DOHH2 (cell line): Measurements from ENCODE around the gene GPC5.
A peak's percentile ranks its signal among the peaks of the same experiment; 100 is the strongest.

Experiments
- H3F3A ChIP-seq: fragments of 200-600 bp; sonication (generic), shearing (Covaris generic); 2 replicates; pipeline ENCODE4 v1.6.0; 2016; ENCODE audit warnings: antibody characterized with exemption, mild to moderate bottlenecking; ENCODE audit not compliant: control insufficient read depth, insufficient read depth
- H3K27ac ChIP-seq: fragments of 200-600 bp; sonication (generic); 2 replicates; pipeline ENCODE4 v1.5.1; 2014; ENCODE audit warnings: low read depth, mild to moderate bottlenecking, low read length, moderate library complexity
- H3K27me3 ChIP-seq: fragments of 200-600 bp; sonication (generic); 2 replicates; pipeline ENCODE4 v1.6.1; 2014; ENCODE audit warnings: mild to moderate bottlenecking, low read length, mixed read lengths; ENCODE audit not compliant: control insufficient read depth
- H3K36me3 ChIP-seq: fragments of 200-600 bp; sonication (generic); 2 replicates; pipeline ENCODE4 v1.6.1; 2014; ENCODE audit warnings: mild to moderate bottlenecking, low read length, moderate library complexity, mixed read lengths; ENCODE audit not compliant: control insufficient read depth
- H3K4me1 ChIP-seq: fragments of 200-600 bp; sonication (generic); 2 replicates; pipeline ENCODE4 v1.6.1; 2014; ENCODE audit warnings: mild to moderate bottlenecking, low read length, mixed read lengths; ENCODE audit not compliant: control insufficient read depth
- H3K4me2 ChIP-seq: fragments of 200-600 bp; sonication (generic); 2 replicates; pipeline ENCODE4 v1.6.0; 2014; ENCODE audit warnings: mild to moderate bottlenecking, low read length, moderate library complexity
- H3K4me3 ChIP-seq: fragments of 200-600 bp; sonication (generic); 2 replicates; pipeline ENCODE4 v1.5.1; 2014; ENCODE audit warnings: mild to moderate bottlenecking, low read length, mixed read lengths
- H3K79me2 ChIP-seq: fragments of 200-600 bp; sonication (generic); 2 replicates; pipeline ENCODE4 v1.6.1; 2014; ENCODE audit warnings: mild to moderate bottlenecking, low read length, mixed read lengths; ENCODE audit not compliant: control insufficient read depth
- H3K9me2 ChIP-seq: fragments of 200-600 bp; sonication (generic); replicated peaks from 2 replicates; pipeline ENCODE4 v1.6.1; 2014; ENCODE audit warnings: mild to moderate bottlenecking, low read length, mixed read lengths; ENCODE audit not compliant: control insufficient read depth
- H3K9me3 ChIP-seq: fragments of 200-600 bp; sonication (generic); 2 replicates; pipeline ENCODE4 v1.6.1; 2014; ENCODE audit warnings: antibody characterized with exemption, low read length, mixed read lengths; ENCODE audit not compliant: control insufficient read depth, insufficient read depth
- H4K20me1 ChIP-seq: fragments of 200-600 bp; sonication (generic); 2 replicates; pipeline ENCODE4 v1.6.0; 2014; ENCODE audit warnings: low read depth, mild to moderate bottlenecking, antibody characterized with exemption, low read length, moderate library complexity; ENCODE audit not compliant: control insufficient read depth, insufficient read depth
- EZH2phosphoT487 ChIP-seq: fragments of 200-600 bp; sonication (generic); IDR thresholded peaks from 2 replicates; pipeline ENCODE4 v1.6.1; 2017; ENCODE audit warnings: borderline replicate concordance, mild to moderate bottlenecking, antibody characterized with exemption, low read length, moderate library complexity, mixed read lengths
- TF ChIP-seq, protein P1 (sequence below): fragments of 200-600 bp; sonication (generic); IDR thresholded peaks from one replicate; pipeline ENCODE4 v1.5.1; 2014; ENCODE audit warnings: antibody characterized with exemption, mild to moderate bottlenecking, low read depth, low read length; ENCODE audit not compliant: poor library complexity, severe bottlenecking

GPC5 gene

GRCh38 chr13:92573467-92574057 is 1175.1 kb downstream of the GPC5 start:
- Histone ChIP-seq H3K27me3 (no peaks in the 10 kb centered on the region), H4K20me1 (no peaks in the 10 kb centered on the region), H3K79me2 (no peaks in the 10 kb centered on the region), H3F3A (no peaks in the 10 kb centered on the region), H3K27ac (no peak overlapping the region), H3K4me1 (no peaks in the 10 kb centered on the region), H3K4me2 (no peak overlapping the region), H3K36me3 (no peaks in the 10 kb centered on the region), H3K4me3 (no peak overlapping the region), H3K9me2 (no peaks in the 10 kb centered on the region), H3K9me3 (no peaks in the 10 kb centered on the region)
- no peak for TF ChIP-seq EZH2phosphoT487
- TF ChIP-seq, protein P1, sequence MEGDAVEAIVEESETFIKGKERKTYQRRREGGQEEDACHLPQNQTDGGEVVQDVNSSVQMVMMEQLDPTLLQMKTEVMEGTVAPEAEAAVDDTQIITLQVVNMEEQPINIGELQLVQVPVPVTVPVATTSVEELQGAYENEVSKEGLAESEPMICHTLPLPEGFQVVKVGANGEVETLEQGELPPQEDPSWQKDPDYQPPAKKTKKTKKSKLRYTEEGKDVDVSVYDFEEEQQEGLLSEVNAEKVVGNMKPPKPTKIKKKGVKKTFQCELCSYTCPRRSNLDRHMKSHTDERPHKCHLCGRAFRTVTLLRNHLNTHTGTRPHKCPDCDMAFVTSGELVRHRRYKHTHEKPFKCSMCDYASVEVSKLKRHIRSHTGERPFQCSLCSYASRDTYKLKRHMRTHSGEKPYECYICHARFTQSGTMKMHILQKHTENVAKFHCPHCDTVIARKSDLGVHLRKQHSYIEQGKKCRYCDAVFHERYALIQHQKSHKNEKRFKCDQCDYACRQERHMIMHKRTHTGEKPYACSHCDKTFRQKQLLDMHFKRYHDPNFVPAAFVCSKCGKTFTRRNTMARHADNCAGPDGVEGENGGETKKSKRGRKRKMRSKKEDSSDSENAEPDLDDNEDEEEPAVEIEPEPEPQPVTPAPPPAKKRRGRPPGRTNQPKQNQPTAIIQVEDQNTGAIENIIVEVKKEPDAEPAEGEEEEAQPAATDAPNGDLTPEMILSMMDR, result peak; percentile 47

DNA sequence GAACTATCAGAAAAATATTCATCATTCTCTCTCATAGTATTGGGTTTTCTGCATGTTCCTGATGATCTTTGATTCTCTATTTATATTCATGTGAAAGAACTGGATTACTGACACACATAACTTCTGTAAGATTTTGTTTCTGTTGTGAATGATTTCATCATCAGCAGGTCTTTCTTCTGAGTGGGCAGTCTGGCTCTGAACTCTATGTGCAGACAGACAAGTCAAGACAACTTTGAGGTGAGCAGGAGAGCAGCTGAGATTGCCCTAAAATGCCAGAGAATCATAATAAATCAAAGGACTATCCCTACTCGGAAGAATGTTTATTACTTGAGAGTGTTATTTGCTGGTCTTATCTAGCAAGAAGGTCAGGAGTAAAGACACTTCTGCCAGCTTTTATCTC is 1176.1 kb downstream of the GPC5 start:
- no peaks in the 10 kb centered on the region for H3K4me1 ChIP-seq
- H3K9me2 ChIP-seq, result no peaks in the 10 kb centered on the region
- no peaks in the 10 kb centered on the region for H4K20me1 ChIP-seq
- no peaks in the 10 kb centered on the region for H3K36me3 ChIP-seq
- no peak overlapping the region for H3K4me3 ChIP-seq
- no peak overlapping the region for H3K27ac ChIP-seq
- no peaks in the 10 kb centered on the region for H3K79me2 ChIP-seq
- no peak for TF ChIP-seq EZH2phosphoT487
- TF ChIP-seq, protein P1, result no peak
- H3K27me3 ChIP-seq, result no peaks in the 10 kb centered on the region
- no peaks in the 10 kb centered on the region for H3K9me3 ChIP-seq
- no peaks in the 10 kb centered on the region for H3F3A ChIP-seq
- no peak overlapping the region for H3K4me2 ChIP-seq

- H3K27me3 ChIP-seq, result no peaks in the 10 kb centered on the region
- H3K9me2 ChIP-seq, result no peaks in the 10 kb centered on the region
- H3K36me3 ChIP-seq, result no peaks in the 10 kb centered on the region
- no peak overlapping the region for H3K4me3 ChIP-seq
- no peaks in the 10 kb centered on the region for H3K4me1 ChIP-seq
- H3K79me2 ChIP-seq, result no peaks in the 10 kb centered on the region
- no peaks in the 10 kb centered on the region for H4K20me1 ChIP-seq
- no peak for TF ChIP-seq EZH2phosphoT487
- no peaks in the 10 kb centered on the region for H3F3A ChIP-seq
- no peaks in the 10 kb centered on the region for H3K9me3 ChIP-seq
- no peak overlapping the region for H3K27ac ChIP-seq
- no peak overlapping the region for H3K4me2 ChIP-seq
Measured at GRCh38 chr13:92575777-92576176, 1177.4 kb downstream of the GPC5 start.

DNA sequence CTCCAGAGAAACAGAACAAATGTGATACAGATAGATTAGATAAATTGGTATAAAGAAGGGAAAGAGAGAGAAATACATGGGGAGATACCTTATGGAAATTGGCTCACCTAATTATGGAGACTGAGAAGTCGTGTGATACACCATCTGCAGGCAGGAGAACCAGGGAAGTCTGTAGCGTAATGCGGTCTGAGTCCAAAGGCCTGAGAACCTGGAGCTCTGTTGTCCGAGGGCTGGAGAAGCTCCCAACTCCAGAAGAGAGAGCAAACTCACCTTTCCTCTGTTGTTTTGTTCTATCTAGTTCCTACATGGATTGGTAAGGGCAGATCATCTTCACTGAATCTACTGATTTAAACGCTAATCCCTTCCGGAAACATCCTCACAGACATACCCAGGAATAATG is 1179.9 kb downstream of the GPC5 start:
- Histone ChIP-seq H3F3A (no peaks in the 10 kb centered on the region), H3K4me3 (no peak overlapping the region)

More for the DNA sequence above, 1179.9 kb downstream of the GPC5 start:
- H3K27ac ChIP-seq, result no peak overlapping the region
- no peaks in the 10 kb centered on the region for H3K9me3 ChIP-seq
- no peaks in the 10 kb centered on the region for H3K9me2 ChIP-seq
- H3K27me3 ChIP-seq, result no peaks in the 10 kb centered on the region
- H3K79me2 ChIP-seq, result no peaks in the 10 kb centered on the region
- H4K20me1 ChIP-seq, result no peaks in the 10 kb centered on the region
- TF ChIP-seq EZH2phosphoT487, result no peak
- TF ChIP-seq, protein P1, result no peak
- no peaks in the 10 kb centered on the region for H3K36me3 ChIP-seq
- H3K4me1 ChIP-seq, result no peaks in the 10 kb centered on the region
- H3K4me2 ChIP-seq, result no peak overlapping the region
